CD4-positive, CD25-positive, alpha-beta regulatory T cell (primary cell): ENCODE measurements around the gene PRRT3. TPM values are rescaled to one million over a fixed set of nuclear protein-coding genes. Genes with fewer than 3 reads are reported as not detected.

Experiments used
- ATAC-seq, 2 donors: fragments of 150-1000 bp; cut with Tn5 transposase; one replicate each; pipeline ENCODE4 v1.10.0; 2021; ENCODE audit warnings: low read depth in 2 of 2, moderate number of reproducible peaks in 2 of 2, moderate library complexity in 1 of 2
- DNase-seq, 3 donors: peaks; one replicate each; pipeline versions ENCODE4 v3.0.0 to v3.0.0-alpha.2; 2012 to 2022; ENCODE audit warnings: mixed read lengths in 1 of 3
- H3K27ac ChIP-seq: one replicate; pipeline ENCODE4 v1.7.0; 2013; ENCODE audit warnings: mild to moderate bottlenecking, low read length; ENCODE audit not compliant: insufficient read depth, poor library complexity, severe bottlenecking
- H3K27me3 ChIP-seq: one replicate; pipeline ENCODE4 v1.7.0; 2013; ENCODE audit warnings: low read length; ENCODE audit not compliant: control insufficient read depth, insufficient read depth
- H3K36me3 ChIP-seq: one replicate; pipeline ENCODE4 v1.7.0; 2013; ENCODE audit warnings: mild to moderate bottlenecking, low read length, moderate library complexity; ENCODE audit not compliant: control insufficient read depth, insufficient read depth
- H3K4me1 ChIP-seq: 2 replicates; pipeline ENCODE4 v1.7.0; 2013; ENCODE audit warnings: mild to moderate bottlenecking, low read length; ENCODE audit not compliant: insufficient read depth, control insufficient read depth, poor library complexity, severe bottlenecking
- H3K4me3 ChIP-seq: one replicate; pipeline ENCODE4 v1.7.0; 2013; ENCODE audit warnings: low read depth, mild to moderate bottlenecking, low read length, moderate library complexity
- H3K9me3 ChIP-seq, 2 experiments: 1 replicate in 1 of 2; 2 replicates in 1 of 2; pipeline ENCODE4 v1.7.0; 2013; ENCODE audit warnings: low read length in 2 of 2, mild to moderate bottlenecking in 1 of 2, moderate library complexity in 1 of 2; ENCODE audit not compliant: control insufficient read depth in 2 of 2
- H3K27ac Mint-ChIP-seq, 3 donors: one replicate each; pipeline ENCODE4 v1.8.0; 2020 to 2022; ENCODE audit warnings: mild to moderate bottlenecking in 3 of 3, mixed read lengths in 3 of 3, moderate library complexity in 2 of 3
- H3K27me3 Mint-ChIP-seq: one replicate; pipeline ENCODE4 v1.8.0; 2022; ENCODE audit warnings: mild to moderate bottlenecking, mixed read lengths
- H3K36me3 Mint-ChIP-seq: one replicate; pipeline ENCODE4 v1.8.0; 2020; ENCODE audit warnings: mixed read lengths
- H3K4me1 Mint-ChIP-seq, 4 donors: one replicate each; pipeline ENCODE4 v1.8.0; 2020 to 2022; ENCODE audit warnings: mixed read lengths in 4 of 4, mild to moderate bottlenecking in 1 of 4
- H3K4me3 Mint-ChIP-seq, 4 donors: one replicate each; pipeline ENCODE4 v1.8.0; 2020 to 2022; ENCODE audit warnings: mild to moderate bottlenecking in 4 of 4, mixed read lengths in 4 of 4, moderate library complexity in 3 of 4
- H3K9me3 Mint-ChIP-seq, 7 donors: one replicate each; pipeline ENCODE4 v1.8.0; 2020 to 2022; ENCODE audit warnings: mixed read lengths in 7 of 7, mild to moderate bottlenecking in 3 of 7, moderate library complexity in 2 of 7
- polyA plus RNA-seq, 4 donors: library from polyadenylated mRNA; unstranded; fragments of 300-500 nt; fragmentation: Illumina TruSeq; gene quantifications; one replicate each; pipeline ENCODE4 v1.2.3, GENCODE V29; 2021
- total RNA-seq: library from RNA; stranded (reverse); gene quantifications from one replicate; pipeline ENCODE4 v1.2.3, GENCODE V29; 2022

Gene PRRT3
- total and polyA plus RNA-seq, 5 donors from 2014 or later, result 3.0 to 4.7 (median 4.3) TPM

- peaks cover 12 to 27% (median 20%) of the 10 kb centered on the region in 4 donors for H3K4me1 Mint-ChIP-seq
- peaks cover 12% of the 10 kb centered on the region for H3K36me3 ChIP-seq
- no peak for ATAC-seq
- no peak overlapping the region for H3K4me3 ChIP-seq
- no peak for DNase-seq
- peak overlapping the region in 1 of 3 donors; percentile 63 for H3K27ac Mint-ChIP-seq
- no peaks in the 10 kb centered on the region for H3K9me3 ChIP-seq
- H3K4me3 Mint-ChIP-seq, result no peak overlapping the region
- H3K36me3 Mint-ChIP-seq, result peaks cover 21% of the 10 kb centered on the region
- H3K27me3 ChIP-seq, result no peaks in the 10 kb centered on the region
- H3K27ac ChIP-seq, result no peak overlapping the region
- H3K27me3 Mint-ChIP-seq, result no peaks in the 10 kb centered on the region
- peaks cover 17% of the 10 kb centered on the region for H3K4me1 ChIP-seq
- H3K9me3 Mint-ChIP-seq, result no peaks in the 10 kb centered on the region
Observed at GRCh38 chr3:9938966-9939365, 13.2 kb downstream of the PRRT3 start.

GRCh38 chr3:9937486-9938238 lies 14.5 kb downstream of the PRRT3 start:
- H3K36me3 Mint-ChIP-seq, result peaks cover 21% of the 10 kb centered on the region
- H3K27ac Mint-ChIP-seq, result no peak overlapping the region
- Histone ChIP-seq H3K27me3 (no peaks in the 10 kb centered on the region), H3K27ac (no peak overlapping the region), H3K4me1 (peaks cover 28% of the 10 kb centered on the region), H3K36me3 (peaks cover 12% of the 10 kb centered on the region), H3K9me3 (no peaks in the 10 kb centered on the region), H3K4me3 (no peak overlapping the region)
- H3K27me3 Mint-ChIP-seq, result no peaks in the 10 kb centered on the region
- no peak overlapping the region for H3K4me3 Mint-ChIP-seq
- no peaks in the 10 kb centered on the region for H3K9me3 Mint-ChIP-seq
- no peak for DNase-seq
- peaks cover 12 to 32% (median 23%) of the 10 kb centered on the region in 4 donors for H3K4me1 Mint-ChIP-seq
- no peak for ATAC-seq

- Histone ChIP-seq H3K9me3 (no peaks in the 10 kb centered on the region), H3K36me3 (peaks cover 12% of the 10 kb centered on the region), H3K27ac (no peak overlapping the region), H3K4me3 (no peak overlapping the region), H3K4me1 (peaks cover 36% of the 10 kb centered on the region), H3K27me3 (no peaks in the 10 kb centered on the region)
- DNase-seq (no peak), ATAC-seq (no peak)
- H3K4me3 Mint-ChIP-seq, result peak overlapping the region in 3 of 4 donors; percentile 92 to 100 (median 97)
- peaks cover 12 to 44% (median 29%) of the 10 kb centered on the region in 4 donors for H3K4me1 Mint-ChIP-seq
- H3K9me3 Mint-ChIP-seq, result no peaks in the 10 kb centered on the region
- H3K36me3 Mint-ChIP-seq, result peaks cover 13% of the 10 kb centered on the region
- no peaks in the 10 kb centered on the region for H3K27me3 Mint-ChIP-seq
- peak overlapping the region in 1 of 3 donors; percentile 100 for H3K27ac Mint-ChIP-seq
Observed at GRCh38 chr3:9935966-9936510, 16.2 kb downstream of the PRRT3 start.

- no peak for ATAC-seq
- Histone ChIP-seq H3K27ac (peak overlapping the region; percentile 98), H3K27me3 (no peaks in the 10 kb centered on the region), H3K36me3 (peaks cover 12% of the 10 kb centered on the region), H3K9me3 (no peaks in the 10 kb centered on the region), H3K4me3 (peak overlapping the region; percentile 89), H3K4me1 (peaks cover 36% of the 10 kb centered on the region)
- Mint-ChIP-seq H3K4me1 (peaks cover 12 to 49% (median 31%) of the 10 kb centered on the region in 4 donors), H3K27me3 (no peaks in the 10 kb centered on the region), H3K4me3 (peak overlapping the region; percentile 92 to 100 (median 98)), H3K36me3 (peaks cover 13% of the 10 kb centered on the region), H3K9me3 (no peaks in the 10 kb centered on the region), H3K27ac (peak overlapping the region; percentile 98 to 100 (median 100))
- peak in 1 of 3 donors; percentile 18 for DNase-seq
Observed at GRCh38 chr3:9934993-9935392, 17.2 kb downstream of the PRRT3 start.

- peak overlapping the region; percentile 98 to 100 (median 100) for H3K27ac Mint-ChIP-seq
- Histone ChIP-seq H3K9me3 (no peaks in the 10 kb centered on the region), H3K36me3 (peaks cover 12% of the 10 kb centered on the region), H3K4me3 (peak overlapping the region; percentile 89), H3K27ac (peak overlapping the region; percentile 98), H3K4me1 (peaks cover 36% of the 10 kb centered on the region), H3K27me3 (no peaks in the 10 kb centered on the region)
- H3K4me3 Mint-ChIP-seq, result peak overlapping the region; percentile 92 to 100 (median 98)
- DNase-seq (peak in 1 of 3 donors; percentile 34), ATAC-seq (no peak)
- peaks cover 13% of the 10 kb centered on the region for H3K36me3 Mint-ChIP-seq
- H3K4me1 Mint-ChIP-seq, result peaks cover 12 to 49% (median 31%) of the 10 kb centered on the region in 4 donors
- no peaks in the 10 kb centered on the region for H3K27me3 Mint-ChIP-seq
- no peaks in the 10 kb centered on the region for H3K9me3 Mint-ChIP-seq
Observed at GRCh38 chr3:9934235-9934621, 18.0 kb downstream of the PRRT3 start.

GRCh38 chr3:9933561-9934234 lies 18.5 kb downstream of the PRRT3 start, which contains the start of gene CRELD1:
Gene CRELD1, plus strand, starts transcription at chr3:9933834. Its CDS starts 605 bp downstream, at chr3:9934439.
- H3K27ac Mint-ChIP-seq, result peak within 1 kb of the TSS; percentile 98 to 100 (median 100)
- peaks cover 12 to 49% (median 31%) of the 10 kb centered on the region in 4 donors for H3K4me1 Mint-ChIP-seq
- H3K36me3 Mint-ChIP-seq, result peaks cover 13% of the 10 kb centered on the region
- H3K36me3 ChIP-seq, result peaks cover 12% of the 10 kb centered on the region
- no peaks in the 10 kb centered on the region for H3K9me3 ChIP-seq
- H3K27ac ChIP-seq, result peak within 1 kb of the TSS; percentile 98
- DNase-seq (peak; percentile 95 to 98 (median 97)), ATAC-seq (peak; percentile 83 to 86)
- H3K27me3 ChIP-seq, result no peaks in the 10 kb centered on the region
- no peaks in the 10 kb centered on the region for H3K27me3 Mint-ChIP-seq
- H3K9me3 Mint-ChIP-seq, result no peaks in the 10 kb centered on the region
- H3K4me3 ChIP-seq, result peak within 1 kb of the TSS; percentile 89
- H3K4me1 ChIP-seq, result peaks cover 36% of the 10 kb centered on the region
- H3K4me3 Mint-ChIP-seq, result peak within 1 kb of the TSS; percentile 92 to 100 (median 98)

- Histone ChIP-seq H3K36me3 (peaks cover 12% of the 10 kb centered on the region), H3K27ac (peak overlapping the region; percentile 98), H3K4me3 (no peak overlapping the region), H3K4me1 (peaks cover 36% of the 10 kb centered on the region), H3K9me3 (no peaks in the 10 kb centered on the region), H3K27me3 (no peaks in the 10 kb centered on the region)
- Mint-ChIP-seq H3K4me1 (peaks cover 12 to 49% (median 31%) of the 10 kb centered on the region in 4 donors), H3K4me3 (peak overlapping the region; percentile 92 to 100 (median 98)), H3K27ac (peak overlapping the region; percentile 98 to 100 (median 100)), H3K36me3 (peaks cover 9% of the 10 kb centered on the region), H3K27me3 (no peaks in the 10 kb centered on the region), H3K9me3 (no peaks in the 10 kb centered on the region)
- peak; percentile 74 for ATAC-seq
- peak; percentile 80 to 90 (median 83) for DNase-seq
Observed at GRCh38 chr3:9932843-9933560, 19.2 kb downstream of the PRRT3 start.
